ENCODE data around the gene FARS2.
"Not testable (repeated sequence)": the region's sequence is repeated elsewhere in the genome, so short reads cannot be mapped to it uniquely, and the experiment has no call there.

FARS2 gene

DNA sequence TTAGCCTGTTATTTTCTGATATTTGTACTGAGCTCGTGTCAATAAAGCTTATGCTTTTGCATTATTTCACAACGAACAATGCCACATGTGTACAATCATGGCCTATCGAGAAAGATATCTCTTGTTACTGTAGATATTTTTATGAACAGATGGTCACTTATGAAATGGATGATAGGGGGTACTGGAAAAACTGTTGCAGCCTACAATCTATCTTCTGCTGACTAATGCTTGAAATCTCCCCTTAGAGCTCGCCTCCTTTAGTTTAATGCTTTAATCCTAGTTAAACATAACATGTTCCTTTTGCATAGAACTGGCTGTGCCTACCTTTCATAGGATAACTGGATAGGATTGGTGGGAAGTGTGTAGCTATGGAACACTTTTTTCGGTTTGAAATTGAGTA lies 296.2 kb downstream of the FARS2 start:
- no peak for FAIRE-seq
- DNase-seq (ENCODE audit: insufficient read length, low spot score) = no peak

DNA sequence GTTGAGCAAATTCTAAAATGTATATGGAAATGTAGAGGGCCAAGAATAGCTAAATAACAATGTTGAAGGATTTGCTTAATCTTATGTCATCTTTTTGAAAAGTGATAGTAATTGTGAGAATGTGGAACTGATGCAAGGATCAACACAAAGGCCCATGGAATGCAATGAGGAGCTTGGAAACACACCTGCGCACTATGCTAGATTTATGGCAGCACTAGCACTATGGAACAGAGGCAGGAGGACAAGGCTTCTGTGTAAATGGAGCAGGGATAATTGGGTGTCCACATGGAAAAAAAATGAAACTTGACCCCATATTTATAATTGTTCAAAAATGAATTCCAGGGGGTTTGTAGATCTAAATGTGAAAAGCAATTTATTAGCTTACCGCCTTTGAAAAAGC lies 298.3 kb downstream of the FARS2 start:
- no peak for FAIRE-seq

DNA sequence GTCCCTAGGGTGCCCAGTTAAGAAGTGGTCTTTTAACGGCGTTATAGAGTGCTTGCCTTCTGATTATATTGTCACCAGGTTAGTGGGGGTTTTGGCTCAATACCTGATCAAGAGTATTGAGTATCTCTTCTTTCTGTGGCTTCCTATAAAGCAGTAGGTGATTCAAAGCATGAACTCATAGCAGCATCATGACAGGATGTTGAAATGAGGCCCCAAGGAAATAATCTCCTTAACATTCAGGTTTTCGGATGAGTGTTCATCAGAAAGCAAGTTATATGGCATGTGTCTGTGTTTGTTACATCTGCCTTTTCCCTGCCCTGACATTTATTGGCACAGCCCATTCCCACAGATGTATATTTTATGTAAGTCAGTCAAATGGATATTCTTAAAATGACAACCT lies 301.0 kb downstream of the FARS2 start:
- FAIRE-seq (no peak), DNase-seq (ENCODE audit: insufficient read length, low spot score) (no peak)

More for the DNA sequence above, 298.3 kb downstream of the FARS2 start:
- no peak for DNase-seq (ENCODE audit: insufficient read length, low spot score)

GRCh38 chr6:5563086-5563485 lies 301.8 kb downstream of the FARS2 start:
- DNase-seq (ENCODE audit: insufficient read length, low spot score) (no peak), FAIRE-seq (no peak)

GRCh38 chr6:5564746-5565145 lies 303.4 kb downstream of the FARS2 start:
- DNase-seq (ENCODE audit: insufficient read length, low spot score); FAIRE-seq: not testable (repeated sequence)

DNA sequence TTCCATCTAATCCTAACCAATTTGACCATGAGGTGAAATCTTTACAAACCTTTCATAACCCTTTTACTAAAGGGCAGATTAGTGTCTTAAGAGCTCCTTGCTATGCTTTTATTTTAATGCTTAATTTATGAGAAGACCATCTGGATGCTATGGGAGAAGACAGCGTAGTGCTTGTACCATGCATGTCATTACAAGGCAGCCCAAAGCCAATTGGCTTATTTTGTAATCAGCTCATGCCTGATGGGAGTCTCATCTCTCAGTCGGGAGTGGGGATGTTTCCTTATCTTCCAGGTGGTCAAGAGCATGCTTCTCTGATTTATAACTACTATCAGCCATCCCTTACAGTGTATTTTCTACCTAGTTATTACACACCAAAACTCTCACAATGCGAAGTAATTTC lies 304.7 kb downstream of the FARS2 start:
- no peak for DNase-seq (ENCODE audit: insufficient read length, low spot score)
- FAIRE-seq = no peak

DNA sequence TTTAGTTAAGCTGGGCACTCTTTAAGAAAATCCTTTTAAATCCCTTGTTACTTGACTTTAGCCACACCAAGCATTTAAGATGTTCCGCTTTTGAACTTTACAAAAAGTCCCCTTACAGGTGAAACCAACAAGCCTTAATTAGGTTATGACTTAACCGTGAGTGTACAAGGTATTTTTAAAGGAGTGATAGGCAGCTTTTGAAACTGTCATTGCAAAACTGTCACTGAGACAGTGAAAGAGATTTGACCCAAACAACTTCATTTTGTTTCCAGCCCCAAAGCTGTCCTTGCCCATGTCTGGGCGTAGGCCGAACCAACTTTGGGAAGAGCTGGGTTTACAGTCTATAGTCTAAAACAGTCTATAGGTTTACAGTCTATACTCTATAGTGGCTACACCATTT lies 305.4 kb downstream of the FARS2 start:
- FAIRE-seq (no peak), DNase-seq (ENCODE audit: insufficient read length, low spot score) (no peak)

- no peak for FAIRE-seq
- no peak for DNase-seq (ENCODE audit: insufficient read length, low spot score)
Observed at GRCh38 chr6:5567352-5567751, 306.0 kb downstream of the FARS2 start.

DNA sequence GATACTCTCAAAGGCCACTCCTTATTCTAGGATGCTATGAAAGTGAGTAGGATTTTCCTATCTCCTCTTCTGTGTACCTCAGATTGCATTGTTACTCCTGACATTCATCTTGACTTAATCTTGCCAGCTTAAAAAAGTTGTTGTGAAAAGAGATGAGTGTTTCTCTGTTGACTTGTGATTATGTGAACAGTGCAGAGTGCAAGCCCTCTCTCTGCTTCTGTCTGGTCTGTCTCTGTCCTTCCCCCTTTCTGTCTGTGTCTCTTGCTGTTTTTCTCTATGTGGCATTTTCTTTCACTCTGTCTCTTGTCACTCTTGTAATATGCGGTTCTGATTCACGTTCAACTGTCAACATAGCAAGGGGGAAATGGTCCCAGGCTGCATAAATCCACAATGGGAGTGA lies 306.6 kb downstream of the FARS2 start:
- DNase-seq (ENCODE audit: insufficient read length, low spot score) (no peak), FAIRE-seq (no peak)

DNA sequence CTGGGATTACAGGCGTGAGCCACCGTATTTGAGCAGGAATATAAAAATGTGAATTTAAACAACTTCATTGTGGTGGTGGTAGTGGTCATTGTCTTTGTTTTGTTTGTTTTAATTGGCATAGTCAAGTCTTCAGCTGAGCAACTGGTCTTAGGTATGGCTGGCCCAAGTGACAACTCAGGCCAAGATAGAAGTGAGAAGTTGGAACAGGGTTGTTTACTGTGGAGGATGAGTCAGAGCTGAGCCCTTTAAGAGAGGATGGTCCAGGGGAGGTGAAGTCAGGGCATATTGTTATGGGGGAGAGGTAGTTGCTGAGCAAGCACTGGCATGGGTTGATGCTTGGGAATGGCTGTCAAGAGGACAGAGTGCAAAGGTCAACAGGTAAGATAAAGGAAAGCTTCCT lies 308.2 kb downstream of the FARS2 start:
- DNase-seq (ENCODE audit: insufficient read length, low spot score) (no peak), FAIRE-seq (no peak)

DNA sequence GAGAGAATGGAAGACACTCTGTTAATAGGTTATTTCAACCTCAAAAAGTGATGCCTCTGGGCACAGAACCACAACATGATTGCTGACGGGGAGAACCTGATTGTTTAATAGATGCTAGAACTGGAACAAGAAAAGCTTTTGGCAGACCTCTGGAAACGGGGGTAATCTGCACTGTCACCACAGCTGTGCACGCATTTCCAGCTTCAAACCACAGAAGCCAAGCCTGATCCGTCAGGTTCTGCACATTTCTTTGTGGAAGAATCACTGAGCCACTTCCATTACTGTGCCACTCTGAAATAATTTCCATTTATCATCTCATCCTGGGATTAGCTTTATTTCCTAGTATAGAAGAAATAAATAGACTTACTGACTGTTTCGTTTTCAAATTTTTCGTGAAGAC lies 309.3 kb downstream of the FARS2 start:
- DNase-seq (ENCODE audit: insufficient read length, low spot score) (no peak), FAIRE-seq (no peak)

GRCh38 chr6:5580736-5581581 lies 319.6 kb downstream of the FARS2 start:
- FAIRE-seq = no peak
- DNase-seq (ENCODE audit: insufficient read length, low spot score) = no peak

DNA sequence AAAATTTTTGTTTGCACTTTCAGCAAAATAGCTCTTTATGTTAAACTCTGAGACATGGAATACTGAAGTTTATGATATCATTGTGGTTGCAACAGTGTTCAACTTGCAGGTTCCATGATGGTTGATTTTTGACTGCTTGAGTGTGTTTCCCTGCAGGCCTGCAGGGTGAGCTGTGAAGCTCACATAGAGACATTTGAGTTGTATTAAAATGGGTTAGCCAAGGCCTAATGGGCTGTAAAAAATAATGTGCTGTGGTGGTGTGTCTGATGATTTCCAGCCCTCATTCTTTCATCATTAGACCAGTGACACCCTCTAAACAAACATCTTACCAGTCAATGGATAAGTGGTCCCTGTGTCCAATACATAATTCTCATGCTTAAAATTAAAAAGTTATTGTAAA lies 321.4 kb downstream of the FARS2 start:
- DNase-seq (ENCODE audit: insufficient read length, low spot score) = no peak
- FAIRE-seq = no peak

GRCh38 chr6:5583528-5583927 lies 322.2 kb downstream of the FARS2 start:
- DNase-seq (ENCODE audit: insufficient read length, low spot score) (no peak), FAIRE-seq (no peak)

DNA sequence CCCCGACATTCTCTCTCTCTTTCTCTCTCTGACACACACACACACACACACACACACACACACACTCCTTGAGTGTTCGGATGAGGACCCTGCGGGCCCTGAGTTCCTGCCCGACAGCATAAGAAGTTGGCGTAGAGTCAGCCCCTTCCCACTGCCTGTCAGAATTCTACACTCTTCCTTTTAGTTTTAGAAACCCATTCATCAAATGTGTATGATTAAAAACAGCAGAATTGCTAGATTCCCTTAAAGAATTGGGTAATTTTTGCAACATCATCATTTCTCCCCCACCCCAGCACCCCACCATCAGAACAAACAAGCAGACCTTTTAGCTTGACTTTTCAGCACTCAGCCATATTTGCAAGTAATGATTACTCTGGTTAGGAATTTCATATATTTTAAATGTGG lies 322.8 kb downstream of the FARS2 start:
- no peak for FAIRE-seq

DNA sequence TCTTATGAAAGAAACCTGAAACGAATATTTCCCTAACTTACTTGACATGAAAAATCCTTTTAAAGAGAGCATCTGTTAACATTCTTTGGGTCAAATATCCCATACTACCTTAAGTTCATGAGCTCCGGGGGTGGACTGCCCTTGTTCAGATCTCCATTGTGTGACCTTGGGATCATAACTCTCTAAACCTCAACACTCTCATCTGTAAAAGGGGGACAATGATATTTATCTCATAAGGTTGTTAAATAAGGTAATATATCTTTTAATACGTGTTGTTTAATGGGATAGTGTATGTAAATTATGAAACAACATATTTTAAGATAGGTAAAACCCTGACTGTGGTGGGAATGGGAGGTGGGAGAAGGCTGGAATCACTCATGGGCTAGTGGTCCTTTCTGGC lies 326.3 kb downstream of the FARS2 start:
- FAIRE-seq = no peak
- no peak for DNase-seq (ENCODE audit: insufficient read length, low spot score)

More for the DNA sequence above, 322.8 kb downstream of the FARS2 start:
- no peak for DNase-seq (ENCODE audit: insufficient read length, low spot score)

DNA sequence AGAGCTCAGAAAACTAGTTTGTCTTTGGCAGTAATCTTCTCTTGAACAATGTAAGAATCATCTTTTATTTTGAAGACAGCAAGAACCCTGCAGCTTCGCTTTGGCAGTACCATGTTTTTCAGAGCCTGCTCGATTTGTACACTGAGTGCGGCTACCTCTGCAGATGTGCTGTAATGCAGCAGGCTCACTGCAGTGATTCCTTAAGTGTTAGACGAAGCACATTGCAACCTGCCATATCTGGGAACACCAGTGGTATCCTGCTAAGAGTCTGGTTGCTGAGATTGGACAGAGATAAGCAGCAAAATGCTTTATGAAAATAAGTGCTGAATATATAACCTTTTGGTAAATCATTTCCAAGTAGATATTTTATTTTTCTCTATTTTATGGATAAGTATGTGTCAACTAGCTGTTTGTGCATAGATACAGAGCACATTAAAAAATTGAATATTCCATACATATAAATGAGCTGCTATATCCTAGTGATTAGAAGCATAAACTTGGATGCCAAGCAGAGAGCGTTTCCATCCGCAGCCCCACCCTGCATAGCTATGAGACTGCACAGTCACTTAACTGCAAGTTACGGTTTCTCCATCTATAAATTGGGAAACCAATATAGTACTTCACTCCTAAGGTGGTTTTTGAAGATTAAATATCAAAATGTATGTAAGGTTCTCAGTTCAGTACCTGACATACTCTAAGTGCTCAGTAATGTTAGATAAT lies 328.3 kb downstream of the FARS2 start:
- DNase-seq (ENCODE audit: insufficient read length, low spot score) (no peak), FAIRE-seq (no peak)

GRCh38 chr6:5590187-5590586 lies 328.9 kb downstream of the FARS2 start:
- DNase-seq (ENCODE audit: insufficient read length, low spot score) (no peak), FAIRE-seq (no peak)

GRCh38 chr6:5592886-5593519 lies 331.7 kb downstream of the FARS2 start:
- DNase-seq (ENCODE audit: insufficient read length, low spot score) (no peak), FAIRE-seq (no peak)

DNA sequence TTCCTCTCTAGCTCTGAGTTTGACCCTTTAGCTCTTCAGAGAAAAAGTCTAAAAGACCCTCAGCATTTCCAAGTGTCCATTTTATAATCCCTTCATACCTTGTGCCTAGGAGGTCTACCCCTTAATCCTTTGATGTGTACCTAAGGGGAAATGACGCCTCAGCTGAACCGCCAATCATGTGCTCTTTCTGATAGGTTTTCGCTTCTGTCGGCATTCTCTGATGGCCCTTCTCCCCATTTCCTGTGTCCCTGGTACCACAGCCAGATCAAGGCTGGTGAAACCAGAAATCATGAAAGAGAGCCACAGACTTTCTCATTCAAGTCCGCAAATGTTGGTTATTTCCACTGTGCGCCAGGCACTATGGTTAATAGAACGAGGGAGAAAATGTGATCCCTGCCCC lies 333.9 kb downstream of the FARS2 start:
- FAIRE-seq = no peak
- no peak for DNase-seq (ENCODE audit: insufficient read length, low spot score)

DNA sequence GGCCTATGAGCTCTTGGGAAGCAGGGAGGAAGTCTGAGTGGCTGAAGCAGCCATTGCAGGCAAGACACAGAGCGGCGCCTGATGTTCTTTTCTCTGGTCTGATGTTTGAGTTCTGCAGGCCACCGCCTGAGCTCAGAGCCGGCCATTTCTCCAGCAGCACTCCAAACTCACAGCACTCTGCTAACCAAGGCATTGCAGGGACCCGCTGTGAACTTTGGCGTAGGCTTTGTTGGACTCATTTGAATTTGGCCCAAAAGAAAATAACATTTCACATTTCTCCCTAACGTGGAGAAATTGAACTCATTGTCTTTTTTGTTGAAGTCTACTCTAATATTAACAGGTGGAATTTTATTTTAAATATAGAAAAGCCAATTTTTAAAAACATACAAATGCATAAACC lies 336.1 kb downstream of the FARS2 start:
- FAIRE-seq (no peak), DNase-seq (ENCODE audit: insufficient read length, low spot score) (no peak)

DNA sequence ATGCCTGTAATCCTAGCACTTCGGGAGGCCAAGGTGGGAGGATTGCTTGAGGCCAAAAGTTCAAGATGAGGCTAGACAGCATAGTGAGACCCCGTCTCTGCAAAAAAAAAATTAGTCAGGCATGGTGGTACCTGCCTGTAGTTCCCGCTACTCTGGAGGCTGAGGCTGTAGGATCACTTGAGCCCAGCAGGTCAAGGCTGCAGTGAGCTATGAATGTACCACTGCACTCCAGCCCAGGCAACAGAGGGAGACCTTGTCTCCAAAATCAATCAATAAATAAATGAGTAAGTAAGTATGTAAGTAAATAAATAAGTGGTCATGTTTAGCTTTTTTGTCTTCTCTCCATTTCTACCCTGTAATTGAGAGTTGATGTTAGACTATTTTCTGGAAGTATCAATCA lies 336.8 kb downstream of the FARS2 start:
- DNase-seq (ENCODE audit: insufficient read length, low spot score) (no peak), FAIRE-seq (no peak)
